Fibroblast of upper back skin (primary cell): Measurements from ENCODE around the gene RALGPS2.

Source experiments
- DNase-seq: peaks from one replicate; pipeline ENCODE4 v3.0.0-alpha.2; 2013

Gene RALGPS2, protein sequence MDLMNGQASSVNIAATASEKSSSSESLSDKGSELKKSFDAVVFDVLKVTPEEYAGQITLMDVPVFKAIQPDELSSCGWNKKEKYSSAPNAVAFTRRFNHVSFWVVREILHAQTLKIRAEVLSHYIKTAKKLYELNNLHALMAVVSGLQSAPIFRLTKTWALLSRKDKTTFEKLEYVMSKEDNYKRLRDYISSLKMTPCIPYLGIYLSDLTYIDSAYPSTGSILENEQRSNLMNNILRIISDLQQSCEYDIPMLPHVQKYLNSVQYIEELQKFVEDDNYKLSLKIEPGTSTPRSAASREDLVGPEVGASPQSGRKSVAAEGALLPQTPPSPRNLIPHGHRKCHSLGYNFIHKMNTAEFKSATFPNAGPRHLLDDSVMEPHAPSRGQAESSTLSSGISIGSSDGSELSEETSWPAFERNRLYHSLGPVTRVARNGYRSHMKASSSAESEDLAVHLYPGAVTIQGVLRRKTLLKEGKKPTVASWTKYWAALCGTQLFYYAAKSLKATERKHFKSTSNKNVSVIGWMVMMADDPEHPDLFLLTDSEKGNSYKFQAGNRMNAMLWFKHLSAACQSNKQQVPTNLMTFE

DNA sequence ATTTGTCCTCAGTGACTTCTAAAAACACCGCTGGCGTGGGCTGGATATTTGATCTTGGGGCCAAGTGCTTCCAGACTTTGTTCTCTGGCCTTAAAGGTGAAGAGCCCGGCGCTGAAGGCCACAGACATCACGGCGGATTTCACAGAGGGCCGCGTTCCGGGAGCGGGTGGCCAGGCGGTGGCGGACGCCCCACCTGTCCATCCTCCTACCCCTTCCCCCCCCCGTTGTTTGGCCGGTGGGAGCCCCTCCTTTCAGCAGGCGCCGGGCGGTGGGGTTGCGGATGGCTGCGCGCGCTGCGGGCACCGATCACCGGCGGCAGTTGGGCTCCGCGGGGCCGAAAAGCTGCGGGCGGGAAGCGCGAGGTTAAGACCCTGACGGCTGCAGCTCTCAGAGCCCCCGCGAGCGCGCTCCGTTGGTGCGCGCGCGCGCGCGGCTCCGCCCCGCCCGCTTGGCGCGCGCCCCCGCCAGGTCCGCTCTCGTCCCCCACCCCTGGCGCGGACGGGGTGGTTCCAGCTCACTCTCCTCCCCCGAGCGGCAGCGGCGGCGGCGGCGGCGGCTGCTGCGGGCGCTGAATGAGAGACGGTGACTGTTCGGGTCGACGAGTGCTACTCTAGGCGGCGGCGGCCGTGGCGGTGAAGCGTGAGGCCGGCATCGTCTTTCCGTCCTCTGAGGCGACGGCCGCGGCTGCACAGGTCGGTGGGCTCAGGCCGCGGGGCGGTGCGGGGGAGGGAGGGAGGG is at the start of gene RALGPS2:
Gene RALGPS2, plus strand, starts transcription at position 517 of the 738 bp plus-strand sequence. CDS start 51,521 bp downstream, outside the sequence.
- peak; percentile 75 for DNase-seq

DNA sequence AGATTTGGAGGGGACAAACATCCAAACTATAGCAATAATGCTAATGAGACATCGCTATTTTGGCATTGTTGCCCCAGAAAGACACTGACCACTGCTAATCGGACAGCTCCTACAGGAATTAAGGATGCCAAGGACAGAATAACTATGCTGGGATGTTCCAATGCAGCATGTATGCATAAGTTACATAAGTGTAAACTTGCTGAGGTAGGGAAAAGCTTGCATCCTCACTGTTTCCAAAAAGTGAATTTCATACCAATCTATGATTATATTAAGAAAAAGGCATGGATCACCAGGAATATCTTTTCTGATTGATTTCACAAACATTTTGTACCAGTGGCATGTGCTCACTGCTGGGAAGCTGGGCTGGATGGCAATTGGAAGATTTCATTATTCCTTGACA is 45.8 kb upstream of the RALGPS2 start:
- no peak for DNase-seq

DNA sequence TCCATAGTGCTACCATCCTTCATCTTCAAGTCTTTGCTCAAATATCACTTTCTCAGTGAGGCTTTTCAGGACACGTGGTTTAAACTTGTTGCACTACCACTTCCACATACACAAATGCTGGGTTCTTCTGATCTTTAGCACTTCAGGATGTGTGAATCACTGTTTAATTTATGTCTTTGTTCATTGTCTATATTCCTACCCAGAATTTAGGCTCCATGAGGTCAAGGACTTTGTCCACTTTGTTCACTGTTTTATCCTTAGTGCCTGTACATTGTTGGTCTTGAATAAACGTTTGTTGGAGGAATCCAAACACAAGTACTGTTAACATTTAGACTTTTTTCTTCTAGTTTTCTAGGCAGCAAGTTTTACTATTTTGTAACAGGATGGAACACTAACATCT is 42.6 kb upstream of the RALGPS2 start:
- no peak for DNase-seq

DNA sequence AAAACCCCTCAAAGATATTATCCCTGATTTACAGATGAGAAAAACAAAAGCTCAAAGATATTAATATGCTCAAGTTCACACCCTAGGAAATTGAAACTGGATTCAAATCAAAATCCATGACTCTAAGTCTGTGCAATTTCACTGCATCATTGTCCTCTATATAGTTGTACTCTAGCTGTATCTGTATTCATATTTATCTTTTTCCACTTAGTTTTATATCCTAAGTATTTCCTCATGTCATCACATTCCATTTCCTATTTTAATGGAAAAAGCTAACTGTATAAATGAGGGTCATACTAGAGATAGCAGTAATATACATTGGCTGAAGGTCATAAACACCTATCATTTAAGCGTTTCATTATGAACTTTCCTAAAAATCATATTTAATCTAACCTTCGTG is 42.2 kb upstream of the RALGPS2 start:
- DNase-seq = no peak

DNA sequence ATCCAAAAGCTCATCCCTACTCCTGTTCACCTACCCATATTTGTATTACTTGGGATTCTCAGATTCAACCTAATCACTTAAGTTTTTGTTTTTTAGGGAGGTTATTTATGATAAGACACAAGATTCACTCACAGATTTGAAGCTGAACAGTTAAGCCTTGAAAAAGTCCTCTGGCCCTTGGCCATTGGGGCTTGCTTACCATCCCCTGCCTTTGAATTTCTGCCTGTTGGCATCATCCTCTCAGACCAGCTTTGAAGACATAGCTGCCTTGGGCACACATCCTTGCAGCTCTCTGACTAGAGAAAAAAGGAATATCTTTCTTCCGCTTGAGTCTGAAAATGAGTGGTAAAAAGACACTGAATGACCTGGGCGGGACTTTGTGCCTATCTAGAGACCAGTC is 41.8 kb upstream of the RALGPS2 start:
- no peak for DNase-seq

DNA sequence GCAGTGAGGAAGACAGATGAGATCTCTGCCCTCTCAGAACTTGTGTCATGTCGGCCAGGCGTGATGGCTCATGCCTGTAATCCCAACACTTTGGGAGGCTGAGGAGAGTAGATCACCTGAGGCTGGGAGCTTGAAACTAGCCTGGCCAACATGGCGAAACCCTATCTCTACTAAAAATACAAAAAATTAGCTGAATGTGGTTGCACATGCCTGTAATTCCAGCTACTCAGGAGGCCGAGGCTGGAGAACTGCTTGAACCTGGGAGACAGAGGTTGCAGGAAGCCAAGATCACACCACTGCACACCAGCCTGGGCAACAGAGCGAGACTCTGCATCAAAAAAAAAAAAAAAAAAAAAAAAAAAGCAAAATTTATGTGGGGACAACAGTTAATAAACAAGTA is 40.9 kb upstream of the RALGPS2 start:
- peak; percentile 25 for DNase-seq

DNA sequence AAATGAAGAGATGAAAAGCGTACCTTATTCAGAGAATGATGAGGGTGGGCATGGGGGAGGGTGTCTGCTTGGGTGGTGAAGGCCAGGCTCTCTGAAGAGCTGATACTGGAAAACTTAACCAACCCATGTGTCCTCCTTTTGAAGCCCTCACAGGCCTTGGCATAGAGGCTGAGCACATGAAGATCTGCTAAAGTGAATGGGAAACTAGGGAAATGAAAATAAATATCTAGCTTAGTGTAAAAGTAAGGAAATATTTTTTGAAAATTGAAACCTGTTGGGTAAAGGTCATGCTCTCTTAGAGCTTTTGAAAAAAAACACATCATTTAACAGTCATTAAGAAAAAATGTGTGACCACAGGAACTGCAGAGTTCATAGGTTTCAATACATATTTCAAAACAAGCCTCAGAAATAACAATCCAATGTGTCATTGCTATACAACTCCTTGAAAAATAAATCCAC is 40.5 kb upstream of the RALGPS2 start:
- DNase-seq = peak; percentile 95

DNA sequence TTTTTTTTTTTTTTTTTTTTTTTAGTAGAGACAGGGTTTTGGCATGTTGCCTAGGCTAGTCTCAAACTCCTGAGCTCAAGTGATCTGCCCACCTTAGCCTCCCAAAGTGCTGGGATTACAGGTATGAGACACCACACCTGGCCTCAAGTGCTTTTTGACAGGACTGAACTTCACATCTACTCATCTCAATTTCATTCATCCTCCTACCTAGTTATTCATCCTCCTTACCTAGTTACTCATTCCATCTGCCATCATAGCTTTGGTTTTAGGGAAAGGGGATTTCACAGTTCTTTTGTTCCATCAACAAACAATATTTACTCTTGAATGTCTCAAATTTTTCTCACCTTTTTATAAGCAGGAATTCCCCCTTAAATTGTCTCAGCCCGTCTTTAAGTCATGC is 38.6 kb upstream of the RALGPS2 start:
- DNase-seq = no peak

DNA sequence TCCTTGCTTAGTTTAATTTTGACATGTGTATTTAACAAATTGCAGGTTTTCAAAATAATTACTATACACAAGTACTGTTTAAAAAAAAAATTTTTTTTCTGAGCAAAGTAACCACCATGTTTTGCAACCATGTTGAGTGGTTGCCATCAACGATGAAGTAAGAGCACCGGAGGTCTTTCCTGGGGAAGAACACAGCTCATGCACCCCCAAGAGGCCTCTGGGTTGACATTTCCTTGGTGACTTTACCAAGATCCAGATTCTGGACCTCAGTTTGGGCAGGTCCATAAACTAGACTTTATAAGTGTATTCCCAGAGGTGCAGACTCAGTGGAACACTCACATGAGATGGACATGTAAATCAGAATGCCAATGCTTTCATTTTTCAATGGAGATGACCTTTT is 36.8 kb upstream of the RALGPS2 start:
- DNase-seq = peak; percentile 73

DNA sequence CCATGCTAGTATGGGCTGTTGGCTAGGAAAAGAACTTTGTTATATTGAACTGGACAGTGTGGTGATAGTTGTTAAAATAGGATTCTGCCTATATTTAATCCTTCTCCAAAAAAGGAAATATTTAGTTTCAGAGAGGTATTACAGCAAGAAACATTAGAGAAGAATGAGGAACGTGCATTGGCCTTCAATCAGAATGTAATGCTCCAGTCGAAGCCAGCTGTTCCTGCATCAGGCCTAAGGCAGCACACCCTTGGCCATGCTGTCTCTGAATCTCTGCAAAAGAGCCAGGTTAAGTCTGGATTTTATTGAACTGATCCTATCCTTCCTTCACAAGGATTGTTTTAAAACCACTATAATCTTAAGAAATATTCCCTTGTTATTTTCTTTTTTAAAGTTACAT is 35.3 kb upstream of the RALGPS2 start:
- peak; percentile 56 for DNase-seq

DNA sequence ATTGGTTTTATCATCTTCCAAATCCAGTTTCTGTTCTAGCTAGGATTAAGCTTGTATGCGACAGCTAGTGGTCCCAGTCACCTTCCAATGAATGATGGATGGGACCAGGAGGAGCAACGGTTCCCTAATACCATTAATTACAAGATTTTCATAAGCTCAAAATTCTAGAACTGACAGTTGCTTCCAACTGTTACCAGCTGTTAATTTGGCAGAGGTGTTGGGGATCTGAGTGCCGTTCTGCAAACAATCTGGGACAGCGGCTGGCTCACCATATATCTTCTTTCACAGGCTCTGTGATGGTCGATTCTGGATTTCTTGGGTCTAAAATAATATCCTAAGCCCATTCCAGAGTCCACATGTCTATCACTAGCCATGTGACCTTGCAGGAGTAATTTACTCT is 34.5 kb upstream of the RALGPS2 start:
- no peak for DNase-seq

DNA sequence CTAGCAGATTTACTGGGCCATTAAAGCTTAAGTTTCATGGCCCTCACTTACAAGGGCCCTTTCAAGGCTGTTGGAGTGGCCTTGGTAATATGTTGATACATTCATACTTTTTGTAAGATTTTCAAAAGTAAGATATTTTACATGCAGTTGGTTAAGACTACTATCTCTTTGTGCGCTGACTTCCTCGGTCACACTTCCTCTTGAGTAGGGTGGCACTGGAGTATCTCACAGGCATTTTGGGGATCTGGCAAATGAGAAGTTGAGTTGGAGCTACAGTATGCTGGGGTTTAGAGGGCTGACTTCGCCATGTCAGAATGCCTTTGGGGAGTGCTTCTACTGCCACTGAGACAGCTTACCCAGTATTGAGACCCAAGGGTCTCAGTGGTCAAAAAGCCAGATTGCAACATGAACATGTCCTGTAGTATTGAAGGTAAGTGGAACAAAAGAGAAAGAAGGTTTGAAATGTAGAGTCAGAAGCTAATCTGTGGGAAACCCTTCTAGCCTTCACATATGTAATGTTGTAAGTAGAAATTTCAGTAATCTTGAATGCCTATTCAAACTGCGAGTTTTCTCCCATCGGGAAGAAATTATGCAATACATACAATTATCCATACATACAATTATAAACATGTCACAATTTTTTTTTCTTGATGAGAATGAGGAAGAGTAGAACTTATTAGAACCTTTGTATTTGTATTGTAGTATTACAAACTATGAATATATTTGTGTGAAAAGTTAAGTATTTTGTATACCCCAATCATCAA is 32.3 kb upstream of the RALGPS2 start:
- DNase-seq = no peak

DNA sequence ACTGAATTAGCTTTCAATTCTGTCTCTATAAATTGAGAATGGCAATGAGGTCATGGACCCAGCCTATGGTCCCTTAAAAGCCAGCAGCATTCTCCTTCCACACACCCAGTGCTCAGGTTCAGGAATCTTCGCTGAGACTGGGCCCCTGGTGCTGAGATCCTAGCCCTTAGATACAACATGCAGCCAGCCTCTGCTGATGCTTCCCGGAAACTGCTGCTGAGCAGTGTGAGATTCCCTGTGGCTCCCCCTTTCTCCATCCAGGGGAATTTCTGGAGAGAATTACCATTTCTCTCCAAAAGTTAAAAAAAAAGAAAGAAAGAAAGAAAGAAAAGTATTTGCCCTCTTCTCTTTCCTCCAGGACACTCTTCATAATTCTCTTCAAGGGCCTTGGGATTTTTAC is 31.7 kb upstream of the RALGPS2 start:
- peak; percentile 31 for DNase-seq

DNA sequence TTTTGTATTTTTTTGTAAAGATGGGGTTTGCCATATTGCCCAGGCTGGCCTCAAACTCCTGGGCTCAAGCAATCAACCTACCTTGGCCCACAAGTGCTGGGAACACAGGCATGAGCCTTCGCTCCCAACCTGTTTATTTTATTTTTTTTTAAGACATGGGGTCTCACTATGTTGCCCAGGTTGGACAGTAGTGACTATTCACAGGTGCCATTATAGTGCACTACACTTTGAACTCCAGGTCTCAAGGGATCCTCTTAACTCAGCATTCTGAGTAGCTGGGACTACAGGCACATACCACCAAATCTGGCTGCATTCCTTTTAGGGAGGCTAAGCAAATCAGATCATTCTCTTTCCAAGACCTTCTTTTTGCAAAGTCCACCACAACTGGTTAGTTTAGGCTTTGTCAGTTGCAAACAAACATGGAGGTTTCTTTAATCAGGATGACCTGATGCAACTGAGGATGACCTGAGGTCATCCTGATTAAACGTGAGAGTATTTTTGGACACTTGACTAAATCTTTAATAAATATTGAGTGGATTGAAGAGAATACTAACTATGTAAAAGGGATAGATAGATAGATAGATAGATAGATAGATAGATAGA is 30.0 kb upstream of the RALGPS2 start:
- DNase-seq = no peak

DNA sequence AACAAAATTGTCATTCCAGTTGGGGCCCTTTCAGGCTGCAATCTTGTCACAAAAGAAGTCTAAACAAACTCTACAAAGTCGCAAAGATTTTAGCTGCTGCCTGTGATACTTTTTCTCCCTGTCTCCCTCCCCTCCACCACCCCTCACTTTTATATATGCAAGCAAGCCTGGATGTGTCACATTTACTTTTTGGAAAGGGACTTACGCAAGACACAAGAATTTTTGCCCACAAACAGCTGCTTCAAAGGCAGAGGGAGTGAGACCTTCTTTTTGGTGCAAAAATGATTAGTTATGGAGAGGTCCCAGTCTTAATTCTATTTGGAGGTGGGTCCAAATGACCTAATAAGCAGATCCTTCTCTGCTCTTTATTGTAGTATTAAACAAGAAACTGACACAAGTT is 22.9 kb upstream of the RALGPS2 start:
- DNase-seq = peak; percentile 74

DNA sequence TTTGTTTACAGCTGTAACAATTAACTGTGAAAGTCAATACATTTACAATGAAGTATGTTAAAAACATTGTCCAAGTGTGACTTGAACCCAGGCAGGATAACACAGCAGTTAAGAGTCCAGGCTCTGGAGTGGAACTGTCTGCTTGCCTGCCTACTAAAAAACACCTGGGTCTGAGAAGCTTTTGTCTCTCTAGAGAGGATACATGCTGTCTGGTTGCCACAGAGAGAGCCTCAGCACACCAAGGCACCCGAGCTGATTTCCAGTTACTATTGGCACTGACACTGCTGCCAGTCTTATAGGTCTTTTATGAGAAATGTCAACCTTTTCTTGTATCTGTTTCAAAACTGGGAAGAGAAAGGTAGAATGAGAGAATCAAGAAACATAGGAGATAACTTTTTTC is 20.2 kb upstream of the RALGPS2 start:
- DNase-seq = no peak

DNA sequence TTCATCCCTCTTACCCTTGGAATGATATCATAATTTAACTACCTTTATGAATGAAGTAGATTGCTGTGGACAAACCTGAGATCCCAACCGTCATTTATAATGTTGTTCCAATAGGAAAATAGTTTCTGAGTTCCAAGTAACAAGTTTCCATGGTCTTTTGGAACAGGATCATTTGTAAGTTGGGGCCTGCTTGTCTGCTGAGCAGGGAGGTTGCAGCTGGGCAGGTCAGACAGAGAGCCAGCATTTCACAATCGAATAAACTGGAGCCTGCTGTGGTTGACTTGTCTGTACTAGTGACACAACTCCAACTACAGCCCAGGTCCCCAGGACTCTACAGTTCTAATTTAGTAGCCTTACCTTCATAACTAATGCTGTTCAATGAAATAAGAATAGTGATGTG is 18.6 kb upstream of the RALGPS2 start:
- DNase-seq = peak; percentile 40

DNA sequence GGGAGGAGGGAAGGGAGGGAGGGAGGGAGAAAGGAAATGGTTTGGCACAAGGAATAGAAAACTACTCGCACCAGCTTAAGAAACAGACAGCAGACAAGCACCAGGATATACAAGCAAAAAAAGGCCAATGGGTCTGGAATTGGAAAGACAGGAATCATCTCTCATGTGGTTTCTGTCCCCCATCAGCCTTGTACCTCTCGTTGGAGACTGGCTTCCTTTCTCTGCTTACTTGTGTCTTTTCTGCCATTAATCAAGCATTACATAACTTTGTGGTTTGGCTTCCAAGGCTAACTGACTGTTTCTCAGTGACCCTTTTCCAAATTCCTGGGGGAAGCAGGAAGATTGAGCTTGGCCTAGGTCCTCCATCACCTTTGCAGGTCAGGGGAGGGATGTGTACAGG is 11.8 kb upstream of the RALGPS2 start:
- peak; percentile 82 for DNase-seq

DNA sequence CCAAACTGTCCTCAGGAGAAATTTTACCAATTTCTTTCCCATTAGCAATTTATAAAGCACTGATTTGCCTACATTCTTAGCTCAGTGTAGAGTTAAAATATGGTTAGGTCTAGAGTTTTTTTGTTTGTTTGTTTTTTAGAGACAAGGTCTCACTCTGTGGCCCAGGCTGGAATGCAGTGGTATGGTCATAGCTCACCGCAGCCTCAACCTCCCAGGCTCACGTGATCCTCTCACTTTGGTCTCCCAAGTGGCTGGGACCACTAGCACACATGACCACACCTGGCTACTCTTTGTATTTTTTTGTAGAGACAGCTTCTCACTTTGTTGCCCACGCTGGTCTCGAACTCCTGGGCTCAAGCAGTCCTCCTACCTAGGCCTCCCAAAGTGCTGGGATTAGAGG is 10.6 kb upstream of the RALGPS2 start:
- no peak for DNase-seq

DNA sequence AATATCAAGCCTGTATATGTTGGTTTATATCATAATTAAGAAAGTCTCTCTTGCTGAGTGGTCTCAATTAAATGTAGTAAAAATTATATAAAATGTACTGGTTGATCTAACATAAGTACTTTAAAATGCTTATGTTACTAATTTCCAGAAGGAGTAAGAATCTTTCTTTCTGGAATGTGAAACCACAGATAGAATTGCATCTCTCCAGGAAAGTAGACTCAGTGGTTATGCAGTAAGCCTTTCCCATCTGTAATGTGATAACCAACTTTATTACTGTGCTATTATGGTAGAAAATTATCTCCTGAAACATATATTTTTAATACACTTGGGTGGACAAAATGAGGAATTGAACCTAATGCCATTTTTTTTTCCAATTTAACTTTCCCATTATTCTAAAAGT is 8.9 kb upstream of the RALGPS2 start:
- DNase-seq = peak; percentile 65

DNA sequence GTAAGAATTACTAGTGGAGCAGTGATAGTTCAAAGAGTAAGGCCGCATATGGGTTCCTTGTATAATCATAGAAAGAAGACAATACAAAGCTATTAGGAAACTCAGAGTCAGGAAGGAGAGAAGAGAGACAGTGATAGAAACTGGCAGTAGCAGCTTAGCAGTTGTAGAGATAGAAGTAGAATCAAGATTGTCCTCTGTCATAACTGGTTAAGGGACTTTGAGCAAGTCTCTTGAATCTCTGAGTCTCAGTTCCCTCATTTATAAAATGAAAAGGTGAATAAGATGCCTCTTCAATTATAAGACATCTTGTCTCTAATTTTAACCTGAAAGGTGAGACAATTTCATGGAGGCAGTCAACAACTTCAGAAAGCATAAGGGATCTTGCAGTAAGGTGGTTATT is 6.5 kb upstream of the RALGPS2 start:
- no peak for DNase-seq

DNA sequence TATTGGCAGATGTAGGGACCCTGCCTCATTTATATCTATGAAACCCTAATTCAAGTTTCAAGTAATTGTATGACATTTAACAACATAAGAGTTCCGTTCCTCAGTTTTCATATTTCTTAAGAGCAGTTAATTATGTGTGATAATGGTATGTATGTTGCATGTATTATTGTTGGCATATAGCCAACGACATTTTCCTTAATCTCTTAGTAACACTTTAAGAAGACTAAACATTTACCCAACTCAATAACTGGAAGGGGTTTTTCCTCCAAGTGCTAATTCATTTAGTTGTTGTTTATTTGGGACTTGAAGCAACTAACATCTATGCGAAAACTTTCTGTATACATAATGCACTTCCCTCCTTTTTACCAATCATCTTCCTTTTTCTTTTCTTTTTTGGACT is 1.5 kb upstream of the RALGPS2 start:
- DNase-seq = no peak

DNA sequence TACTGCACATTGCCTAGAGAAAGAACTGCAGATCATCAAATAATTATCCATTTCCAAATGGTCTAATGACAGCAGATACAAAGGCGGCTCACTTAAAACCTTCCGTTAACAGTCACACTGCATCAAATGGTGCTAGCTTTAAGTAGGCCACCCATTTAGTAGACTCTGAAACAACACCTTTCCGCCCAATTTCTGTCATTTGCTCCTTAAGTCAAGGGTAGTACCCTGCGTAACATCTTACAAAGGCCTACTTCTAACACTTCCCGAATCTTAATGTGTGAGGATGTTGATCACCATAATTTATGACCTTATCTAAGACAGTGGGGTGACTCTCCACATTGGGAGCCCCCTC is 692 bp upstream of the RALGPS2 start:
- no peak for DNase-seq
